ENCODE data around the gene MT1X.
"Not testable (repeated sequence)": the region's sequence is repeated elsewhere in the genome, so short reads cannot be mapped to it uniquely, and the experiment has no call there.

MT1X gene

GRCh38 chr16:56713794-56714193, 31.5 kb downstream of the MT1X start:
- no peak for DNase-seq (ENCODE audit: low read depth in 2 of 2)
- no peak overlapping the region for H3K4me3 ChIP-seq (replicated peaks in 1 of 2; ENCODE audit: low read depth in 2 of 2, low read length in 2 of 2)
- no peak for TF ChIP-seq CTCF (IDR thresholded peaks at IDR 0.05; ENCODE audit: low read depth, low read length)

- no peak for TF ChIP-seq CTCF (IDR thresholded peaks at IDR 0.05; ENCODE audit: low read depth, low read length)
- no peak for DNase-seq (ENCODE audit: low read depth in 2 of 2)
These were observed 32.9 kb downstream of the MT1X start for GRCh38 chr16:56715126-56715525.

GRCh38 chr16:56716761-56717160, 34.5 kb downstream of the MT1X start:
- DNase-seq (ENCODE audit: low read depth in 2 of 2), result no peak
- no peak overlapping the region for H3K4me3 ChIP-seq (replicated peaks in 1 of 2; ENCODE audit: low read depth in 2 of 2, low read length in 2 of 2)
- TF ChIP-seq CTCF (IDR thresholded peaks at IDR 0.05; ENCODE audit: low read depth, low read length), result no peak

More at GRCh38 chr16:56715126-56715525, 32.9 kb downstream of the MT1X start:
- no peak overlapping the region for H3K4me3 ChIP-seq (replicated peaks in 1 of 2; ENCODE audit: low read depth in 2 of 2, low read length in 2 of 2)

GRCh38 chr16:56717532-56717931, 35.3 kb downstream of the MT1X start:
- not testable (repeated sequence) for DNase-seq (ENCODE audit: low read depth in 2 of 2); H3K4me3 ChIP-seq (replicated peaks in 1 of 2; ENCODE audit: low read depth in 2 of 2, low read length in 2 of 2)

GRCh38 chr16:56722200-56722842, 40.1 kb downstream of the MT1X start:
- TF ChIP-seq CTCF (IDR thresholded peaks at IDR 0.05; ENCODE audit: low read depth, low read length), result no peak
- no peak overlapping the region for H3K4me3 ChIP-seq (replicated peaks in 1 of 2; ENCODE audit: low read depth in 2 of 2, low read length in 2 of 2)
- DNase-seq (ENCODE audit: low read depth in 2 of 2), result no peak

- no peak overlapping the region for H3K4me3 ChIP-seq (replicated peaks in 1 of 2; ENCODE audit: low read depth in 2 of 2, low read length in 2 of 2)
- no peak for TF ChIP-seq CTCF (IDR thresholded peaks at IDR 0.05; ENCODE audit: low read depth, low read length)
- no peak for DNase-seq (ENCODE audit: low read depth in 2 of 2)
These were observed 41.9 kb downstream of the MT1X start for GRCh38 chr16:56724191-56724590.

- no peak for TF ChIP-seq CTCF (IDR thresholded peaks at IDR 0.05; ENCODE audit: low read depth, low read length)
- H3K4me3 ChIP-seq (replicated peaks in 1 of 2; ENCODE audit: low read depth in 2 of 2, low read length in 2 of 2), result no peak overlapping the region
- DNase-seq (ENCODE audit: low read depth in 2 of 2), result no peak
These were observed 44.0 kb downstream of the MT1X start for GRCh38 chr16:56726283-56726682.
